KOPT-K1 (cell line): ENCODE measurements around the gene KCNJ4.

ENCODE experiments used
- H3K27ac ChIP-seq: fragments of 200-600 bp; sonication (generic); 2 replicates; pipeline ENCODE4 v1.5.1; 2016; ENCODE audit warnings: antibody characterized with exemption, mild to moderate bottlenecking, low read depth, low read length; ENCODE audit not compliant: poor library complexity, severe bottlenecking
- H3K36me3 ChIP-seq: fragments of 200-600 bp; sonication (generic); 2 replicates; pipeline ENCODE4 v1.5.1; 2017; ENCODE audit warnings: antibody characterized with exemption, mild to moderate bottlenecking, low read length, moderate library complexity; ENCODE audit not compliant: insufficient read depth
- H3K9me3 ChIP-seq: fragments of 200-600 bp; sonication (generic); 2 replicates; pipeline ENCODE4 v1.5.1; 2017; ENCODE audit warnings: antibody characterized with exemption, low read length, mild to moderate bottlenecking; ENCODE audit not compliant: insufficient read depth, poor library complexity, severe bottlenecking

KCNJ4 gene

DNA sequence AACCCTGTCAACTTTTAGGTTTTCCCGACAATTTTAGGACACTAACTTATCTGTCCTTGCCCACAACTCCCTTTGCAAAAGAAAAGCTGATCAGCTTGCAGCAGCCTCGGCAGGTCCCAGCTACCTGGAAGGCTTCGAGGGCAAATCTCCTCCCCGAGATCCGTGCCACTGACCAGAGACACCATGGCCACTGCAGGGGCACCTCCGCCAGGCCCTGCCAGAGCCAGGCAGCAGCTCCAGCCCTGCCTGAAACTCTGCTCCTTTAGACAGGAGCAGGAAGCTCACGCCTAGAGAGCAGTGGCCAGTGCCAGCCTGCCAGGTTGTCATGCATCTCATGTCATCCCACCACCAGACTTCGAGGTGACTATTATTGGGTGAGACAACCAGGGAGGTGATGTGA, 21.1 kb downstream of the KCNJ4 start:
- Histone ChIP-seq H3K9me3 (no peaks in the 10 kb centered on the region), H3K36me3 (no peaks in the 10 kb centered on the region), H3K27ac (no peak overlapping the region)

GRCh38 chr22:38432264-38432663, 22.7 kb downstream of the KCNJ4 start:
- no peaks in the 10 kb centered on the region for H3K36me3 ChIP-seq
- no peaks in the 10 kb centered on the region for H3K9me3 ChIP-seq
- H3K27ac ChIP-seq, result no peak overlapping the region

DNA sequence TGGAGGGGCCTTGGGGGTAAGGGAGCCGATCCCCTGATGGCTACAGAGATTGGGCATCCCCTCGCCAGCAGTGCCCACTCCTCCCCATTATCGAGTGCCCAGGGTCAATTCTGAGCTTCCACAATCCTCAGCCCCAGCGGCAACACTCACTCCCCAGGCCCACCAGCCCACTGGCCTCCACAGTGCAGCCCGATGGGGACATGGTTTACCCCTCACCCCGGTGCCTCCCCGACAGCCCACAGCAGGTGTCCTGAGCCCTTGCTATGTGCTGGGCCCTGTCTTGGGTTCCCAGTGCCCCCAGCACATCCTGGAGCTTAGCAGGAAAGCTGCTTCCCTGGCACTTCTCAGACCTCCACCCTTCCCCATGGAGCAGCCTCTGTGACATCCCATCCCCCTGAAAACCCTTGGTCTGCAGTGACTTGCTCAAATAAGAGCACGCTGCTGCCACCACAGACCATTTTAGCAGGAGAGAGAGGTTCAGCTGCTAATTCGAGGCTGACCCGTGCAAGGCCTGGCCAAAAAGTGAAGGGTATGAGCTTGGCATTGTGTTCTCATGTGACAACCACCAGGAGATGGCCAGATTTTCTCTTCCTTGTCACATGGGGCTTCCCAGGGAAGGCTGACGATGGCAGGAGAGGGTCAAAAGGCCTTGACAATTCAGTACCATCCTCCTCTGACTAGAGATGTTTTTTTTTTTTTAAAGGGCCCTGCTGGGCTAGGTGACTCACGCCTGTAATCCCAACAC, 23.6 kb downstream of the KCNJ4 start:
- H3K9me3 ChIP-seq, result no peaks in the 10 kb centered on the region
- H3K27ac ChIP-seq, result no peak overlapping the region
- no peaks in the 10 kb centered on the region for H3K36me3 ChIP-seq

DNA sequence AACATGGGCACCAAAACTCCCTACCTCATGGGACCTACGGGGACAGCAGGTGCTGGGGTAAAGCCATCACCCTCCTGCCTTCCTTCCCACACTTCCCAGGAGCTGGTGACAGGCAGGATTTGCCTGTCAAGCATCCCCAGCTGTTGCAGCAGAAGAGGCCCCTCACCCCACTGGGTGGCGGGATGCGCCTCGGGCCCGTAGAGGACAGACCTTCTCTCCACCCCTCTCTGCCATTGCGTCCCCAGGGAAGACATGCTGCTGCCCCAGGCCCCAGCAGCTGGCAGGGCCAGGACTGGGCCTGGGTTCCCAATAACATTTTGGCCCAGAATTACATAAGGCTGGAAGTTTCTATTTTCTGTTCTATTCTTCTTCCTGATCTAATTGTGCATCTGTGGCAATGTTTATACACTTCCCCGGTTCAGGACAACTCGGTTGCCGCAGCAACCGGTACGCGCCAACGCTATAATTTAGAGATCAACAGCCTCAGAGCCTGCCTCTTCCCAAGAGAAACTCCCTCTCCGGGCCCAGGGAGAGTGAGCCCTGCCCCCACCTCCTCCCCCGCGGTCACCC, 25.4 kb downstream of the KCNJ4 start:
- H3K27ac ChIP-seq, result no peak overlapping the region
- no peaks in the 10 kb centered on the region for H3K36me3 ChIP-seq
- H3K9me3 ChIP-seq, result no peaks in the 10 kb centered on the region

DNA sequence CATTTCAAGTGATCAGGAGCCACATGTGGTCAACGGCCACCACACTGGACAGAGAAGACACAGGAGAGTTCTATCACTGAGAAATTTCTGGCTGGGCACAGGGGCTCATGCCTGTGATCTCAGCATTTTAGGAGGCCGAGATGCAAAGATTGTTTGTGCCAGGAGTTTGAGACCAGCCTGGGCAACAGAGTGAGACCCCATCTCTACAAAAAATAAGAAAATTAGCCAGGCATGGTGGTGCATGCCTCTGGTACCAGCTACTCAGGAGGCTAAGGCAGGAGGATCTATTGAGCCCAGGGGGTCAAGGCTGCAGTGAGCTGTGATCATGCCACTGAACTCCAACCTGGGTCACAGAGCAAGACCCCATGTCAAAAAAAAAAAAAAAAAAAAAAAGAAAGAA, 26.3 kb downstream of the KCNJ4 start:
- Histone ChIP-seq H3K27ac (no peak overlapping the region), H3K36me3 (no peaks in the 10 kb centered on the region), H3K9me3 (no peaks in the 10 kb centered on the region)

DNA sequence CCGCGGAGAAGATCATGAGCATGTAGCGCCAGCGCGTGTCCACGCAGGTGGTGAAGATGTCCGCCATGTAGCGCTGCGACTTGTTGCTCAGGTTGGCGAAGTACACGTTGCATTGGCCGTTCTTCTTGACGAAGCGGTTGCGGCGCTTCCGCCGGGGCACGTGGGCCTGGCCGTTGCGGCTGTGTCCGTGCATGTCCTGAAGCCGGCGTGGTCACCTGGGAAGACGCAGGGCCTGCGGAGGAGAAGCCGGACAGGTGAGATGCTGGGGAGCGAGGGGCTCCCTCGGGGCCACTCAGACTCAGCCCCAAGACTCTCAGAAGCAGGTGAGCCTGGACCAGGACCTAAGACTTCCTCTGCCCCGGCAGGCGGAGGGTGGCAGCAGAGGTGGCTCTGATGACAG, 27.1 kb downstream of the KCNJ4 start:
- Histone ChIP-seq H3K36me3 (no peaks in the 10 kb centered on the region), H3K27ac (no peak overlapping the region), H3K9me3 (no peaks in the 10 kb centered on the region)

- no peaks in the 10 kb centered on the region for H3K36me3 ChIP-seq
- H3K9me3 ChIP-seq, result no peaks in the 10 kb centered on the region
- no peak overlapping the region for H3K27ac ChIP-seq
These were observed 27.5 kb downstream of the KCNJ4 start for GRCh38 chr22:38427465-38427864.

DNA sequence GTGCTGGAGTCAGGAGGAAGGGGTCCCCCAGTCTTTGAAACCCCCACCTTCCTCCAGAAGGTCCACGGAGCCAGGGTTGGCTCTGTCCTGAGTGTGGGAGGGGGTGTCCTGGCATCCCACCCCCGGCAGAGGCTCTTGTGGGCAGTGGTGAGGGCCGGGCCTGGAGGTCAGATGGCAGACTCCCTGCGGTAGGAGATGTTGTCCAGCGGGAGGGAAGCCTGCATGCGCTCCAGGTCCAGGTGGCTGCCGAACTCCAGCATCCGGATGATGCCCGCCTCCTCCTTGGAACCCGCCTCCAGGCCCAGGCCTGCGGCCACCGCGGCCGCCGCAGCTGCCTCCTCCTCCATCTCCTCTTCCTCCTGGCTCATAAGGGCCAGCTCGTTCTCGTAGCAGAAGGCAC, 28.4 kb downstream of the KCNJ4 start:
- H3K9me3 ChIP-seq, result no peaks in the 10 kb centered on the region
- no peak overlapping the region for H3K27ac ChIP-seq
- no peaks in the 10 kb centered on the region for H3K36me3 ChIP-seq

GRCh38 chr22:38424525-38425080, 30.4 kb downstream of the KCNJ4 start:
- H3K27ac ChIP-seq, result no peak overlapping the region
- no peaks in the 10 kb centered on the region for H3K9me3 ChIP-seq
- H3K36me3 ChIP-seq, result no peaks in the 10 kb centered on the region

DNA sequence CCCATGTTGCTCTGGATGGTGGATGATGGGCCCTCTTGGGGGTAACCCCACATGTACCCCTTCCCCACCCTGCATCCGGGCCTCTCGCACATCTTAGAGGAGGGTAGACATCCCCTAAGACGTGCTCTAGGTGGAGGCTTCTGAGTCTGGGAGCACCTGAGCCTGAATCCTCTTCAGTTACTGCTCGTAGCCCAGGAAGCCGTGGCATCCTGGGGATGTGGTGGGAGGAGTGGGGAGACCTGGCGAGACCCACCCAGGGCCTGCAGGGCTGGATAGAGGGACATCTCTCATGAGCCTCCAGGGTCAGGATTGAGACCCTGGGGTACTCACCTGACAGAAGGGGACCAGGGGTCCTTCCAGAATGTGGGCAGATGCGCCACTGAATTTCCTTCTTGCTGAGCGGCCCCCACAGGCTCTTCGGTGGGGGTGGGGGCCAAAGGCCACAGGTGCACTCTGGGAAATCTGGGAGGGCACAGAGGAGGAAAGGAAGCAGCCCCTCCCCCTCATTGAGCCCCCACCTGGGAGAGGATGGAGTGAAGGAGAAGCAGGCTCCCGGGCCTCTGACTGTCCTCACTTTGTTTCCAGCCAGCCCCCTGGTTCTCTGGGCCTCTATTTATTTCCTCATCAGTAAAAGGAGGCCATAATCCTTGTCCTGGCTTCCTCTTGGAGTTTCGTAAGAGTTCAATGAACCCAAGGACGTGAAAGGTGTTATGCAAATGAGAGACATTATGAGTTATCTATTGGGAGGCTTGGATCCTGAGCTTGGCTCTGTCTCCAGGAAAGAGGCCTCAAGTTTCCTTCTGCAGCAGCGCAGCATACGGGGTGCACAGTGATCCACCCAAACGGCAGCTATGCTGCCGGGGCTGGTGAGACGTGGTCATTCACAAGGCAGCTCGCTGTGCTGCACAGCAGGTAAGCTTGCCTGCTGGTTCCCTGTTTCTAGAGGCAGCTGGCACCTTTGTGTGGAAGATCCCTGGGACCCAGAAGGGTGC, 31.2 kb downstream of the KCNJ4 start:
- Histone ChIP-seq H3K36me3 (no peaks in the 10 kb centered on the region), H3K27ac (no peak overlapping the region), H3K9me3 (no peaks in the 10 kb centered on the region)

- H3K27ac ChIP-seq, result no peak overlapping the region
- no peaks in the 10 kb centered on the region for H3K36me3 ChIP-seq
- no peaks in the 10 kb centered on the region for H3K9me3 ChIP-seq
These were observed 32.1 kb downstream of the KCNJ4 start for GRCh38 chr22:38422611-38423511.

DNA sequence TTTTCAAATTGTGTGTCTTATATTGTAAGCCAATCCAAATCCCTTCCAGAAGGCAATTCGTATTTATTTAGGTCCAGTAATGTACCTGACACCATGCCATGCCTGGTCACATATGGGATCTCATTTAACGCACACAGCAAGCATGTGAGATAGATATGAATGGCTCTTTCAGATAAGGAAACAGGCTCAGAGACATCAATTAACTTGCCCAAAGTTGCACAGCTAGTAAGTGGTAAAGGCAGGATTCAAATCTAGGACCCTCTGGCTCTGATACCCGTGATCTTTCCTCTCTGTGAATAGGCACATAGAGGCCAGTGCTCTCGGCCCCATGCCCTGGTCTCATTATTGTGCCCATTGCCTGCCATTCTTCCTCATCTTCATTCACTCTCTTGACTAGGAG, 34.3 kb downstream of the KCNJ4 start:
- Histone ChIP-seq H3K9me3 (no peaks in the 10 kb centered on the region), H3K36me3 (no peaks in the 10 kb centered on the region), H3K27ac (no peak overlapping the region)

GRCh38 chr22:38419858-38420160, 35.2 kb downstream of the KCNJ4 start:
- no peaks in the 10 kb centered on the region for H3K9me3 ChIP-seq
- H3K27ac ChIP-seq, result no peak overlapping the region
- no peaks in the 10 kb centered on the region for H3K36me3 ChIP-seq

- Histone ChIP-seq H3K9me3 (no peaks in the 10 kb centered on the region), H3K27ac (no peak overlapping the region), H3K36me3 (no peaks in the 10 kb centered on the region)
These were observed 35.7 kb downstream of the KCNJ4 start for GRCh38 chr22:38419121-38419857.
